T-helper 1 cell treated with Interleukin-12 subunit alpha and Interleukin-12 subunit beta and Interleukin-4 antibody, amounts not matched to agents 30 μg/mL and 1 μg/mL, for 36 hours (primary cell): ENCODE results near the gene TTLL10.
"Not testable (repeated sequence)": the region's sequence is repeated elsewhere in the genome, so short reads cannot be mapped to it uniquely, and the experiment has no call there.

Experiments
- H3K27ac Mint-ChIP-seq: one replicate; pipeline ENCODE4 v1.8.0; 2021; ENCODE audit warnings: mild to moderate bottlenecking, mixed read lengths
- H3K27me3 Mint-ChIP-seq: one replicate; pipeline ENCODE4 v1.8.0; 2021; ENCODE audit warnings: low read depth, mixed read lengths
- H3K36me3 Mint-ChIP-seq: one replicate; pipeline ENCODE4 v1.8.0; 2021; ENCODE audit warnings: low read depth, mixed read lengths
- H3K4me1 Mint-ChIP-seq: one replicate; pipeline ENCODE4 v1.8.0; 2021; ENCODE audit warnings: low read depth, mixed read lengths
- H3K4me3 Mint-ChIP-seq: one replicate; pipeline ENCODE4 v1.8.0; 2021; ENCODE audit warnings: mild to moderate bottlenecking, moderate library complexity, mixed read lengths
- H3K9me3 Mint-ChIP-seq: one replicate; pipeline ENCODE4 v1.8.0; 2021; ENCODE audit warnings: mixed read lengths

TTLL10 gene

GRCh38 chr1:1146596-1146995 lies 27.1 kb upstream of the TTLL10 start:
- Mint-ChIP-seq H3K27ac (peak overlapping the region; percentile 45), H3K4me3 (no peak overlapping the region), H3K36me3 (no peaks in the 10 kb centered on the region), H3K27me3 (no peaks in the 10 kb centered on the region), H3K9me3 (no peaks in the 10 kb centered on the region), H3K4me1 (peaks cover 9% of the 10 kb centered on the region)

- H3K27me3 Mint-ChIP-seq = no peaks in the 10 kb centered on the region
- H3K27ac Mint-ChIP-seq = no peak overlapping the region
- peaks cover 7% of the 10 kb centered on the region for H3K36me3 Mint-ChIP-seq
- peaks cover 8% of the 10 kb centered on the region for H3K4me1 Mint-ChIP-seq
- H3K4me3 Mint-ChIP-seq = no peak overlapping the region
- H3K9me3 Mint-ChIP-seq = peaks cover 10% of the 10 kb centered on the region
Measured at GRCh38 chr1:1148061-1148460, 25.6 kb upstream of the TTLL10 start.

GRCh38 chr1:1148569-1148968 lies 25.1 kb upstream of the TTLL10 start:
- no peaks in the 10 kb centered on the region for H3K27me3 Mint-ChIP-seq

GRCh38 chr1:1149416-1149815 lies 24.3 kb upstream of the TTLL10 start:
- H3K36me3 Mint-ChIP-seq = peaks cover 13% of the 10 kb centered on the region
- H3K27me3 Mint-ChIP-seq = no peaks in the 10 kb centered on the region
- no peak overlapping the region for H3K4me3 Mint-ChIP-seq
- H3K9me3 Mint-ChIP-seq = peaks cover 22% of the 10 kb centered on the region
- peaks cover 5% of the 10 kb centered on the region for H3K4me1 Mint-ChIP-seq
- H3K27ac Mint-ChIP-seq = no peak overlapping the region

More at GRCh38 chr1:1148569-1148968, 25.1 kb upstream of the TTLL10 start:
- no peak overlapping the region for H3K27ac Mint-ChIP-seq
- peaks cover 15% of the 10 kb centered on the region for H3K9me3 Mint-ChIP-seq
- peaks cover 7% of the 10 kb centered on the region for H3K4me1 Mint-ChIP-seq
- H3K36me3 Mint-ChIP-seq = peaks cover 11% of the 10 kb centered on the region
- H3K4me3 Mint-ChIP-seq = no peak overlapping the region

GRCh38 chr1:1150100-1150499 lies 23.6 kb upstream of the TTLL10 start:
- H3K27ac Mint-ChIP-seq = no peak overlapping the region
- H3K36me3 Mint-ChIP-seq = peaks cover 13% of the 10 kb centered on the region
- H3K9me3 Mint-ChIP-seq = peaks cover 23% of the 10 kb centered on the region

GRCh38 chr1:1151306-1151705 lies 22.4 kb upstream of the TTLL10 start:
- no peak overlapping the region for H3K27ac Mint-ChIP-seq
- peaks cover 13% of the 10 kb centered on the region for H3K36me3 Mint-ChIP-seq
- peaks cover 6% of the 10 kb centered on the region for H3K4me1 Mint-ChIP-seq
- H3K4me3 Mint-ChIP-seq = no peak overlapping the region
- peaks cover 26% of the 10 kb centered on the region for H3K9me3 Mint-ChIP-seq
- no peaks in the 10 kb centered on the region for H3K27me3 Mint-ChIP-seq

More at GRCh38 chr1:1150100-1150499, 23.6 kb upstream of the TTLL10 start:
- Mint-ChIP-seq H3K4me1 (peaks cover 5% of the 10 kb centered on the region), H3K27me3 (no peaks in the 10 kb centered on the region), H3K4me3 (no peak overlapping the region)

- Mint-ChIP-seq H3K9me3 (peaks cover 26% of the 10 kb centered on the region), H3K27ac (peak overlapping the region; percentile 70), H3K36me3 (peaks cover 13% of the 10 kb centered on the region)
- not testable (repeated sequence) for H3K27me3 Mint-ChIP-seq, H3K4me1 Mint-ChIP-seq, H3K4me3 Mint-ChIP-seq
Measured at GRCh38 chr1:1152431-1152830, 21.2 kb upstream of the TTLL10 start.

- not testable (repeated sequence) for H3K4me1 Mint-ChIP-seq, H3K27me3 Mint-ChIP-seq, H3K4me3 Mint-ChIP-seq
- peak overlapping the region; percentile 31 for H3K27ac Mint-ChIP-seq
- H3K9me3 Mint-ChIP-seq = peaks cover 26% of the 10 kb centered on the region
- H3K36me3 Mint-ChIP-seq = peaks cover 13% of the 10 kb centered on the region
Measured at GRCh38 chr1:1153215-1153614, 20.5 kb upstream of the TTLL10 start.

GRCh38 chr1:1153874-1154273 lies 19.8 kb upstream of the TTLL10 start:
- Mint-ChIP-seq H3K9me3 (peaks cover 26% of the 10 kb centered on the region), H3K36me3 (peaks cover 13% of the 10 kb centered on the region), H3K27ac (no peak overlapping the region), H3K4me3 (no peak overlapping the region), H3K27me3 (no peaks in the 10 kb centered on the region), H3K4me1 (peaks cover 6% of the 10 kb centered on the region)

GRCh38 chr1:1155258-1155657 lies 18.4 kb upstream of the TTLL10 start:
- H3K36me3 Mint-ChIP-seq = peaks cover 13% of the 10 kb centered on the region
- peaks cover 6% of the 10 kb centered on the region for H3K4me1 Mint-ChIP-seq
- peak overlapping the region; percentile 52 for H3K27ac Mint-ChIP-seq
- H3K27me3 Mint-ChIP-seq = no peaks in the 10 kb centered on the region
- H3K4me3 Mint-ChIP-seq = no peak overlapping the region
- H3K9me3 Mint-ChIP-seq = peaks cover 26% of the 10 kb centered on the region

GRCh38 chr1:1156140-1157032 lies 17.3 kb upstream of the TTLL10 start:
- Mint-ChIP-seq H3K27ac (peak overlapping the region; percentile 80), H3K9me3 (peaks cover 26% of the 10 kb centered on the region), H3K4me3 (peak overlapping the region; percentile 53), H3K4me1 (peaks cover 6% of the 10 kb centered on the region), H3K36me3 (peaks cover 13% of the 10 kb centered on the region), H3K27me3 (no peaks in the 10 kb centered on the region)

GRCh38 chr1:1157033-1157365 lies 16.7 kb upstream of the TTLL10 start:
- peaks cover 13% of the 10 kb centered on the region for H3K36me3 Mint-ChIP-seq
- peak overlapping the region; percentile 53 for H3K4me3 Mint-ChIP-seq
- H3K27ac Mint-ChIP-seq = peak overlapping the region; percentile 52
- H3K4me1 Mint-ChIP-seq = peaks cover 6% of the 10 kb centered on the region
- no peaks in the 10 kb centered on the region for H3K27me3 Mint-ChIP-seq
- peaks cover 26% of the 10 kb centered on the region for H3K9me3 Mint-ChIP-seq

- H3K4me3 Mint-ChIP-seq = peak overlapping the region; percentile 42
- H3K27ac Mint-ChIP-seq = peak overlapping the region; percentile 76
- peaks cover 22% of the 10 kb centered on the region for H3K9me3 Mint-ChIP-seq
- peaks cover 6% of the 10 kb centered on the region for H3K4me1 Mint-ChIP-seq
- no peaks in the 10 kb centered on the region for H3K27me3 Mint-ChIP-seq
- peaks cover 11% of the 10 kb centered on the region for H3K36me3 Mint-ChIP-seq
Measured at GRCh38 chr1:1157426-1157913, 16.2 kb upstream of the TTLL10 start.

GRCh38 chr1:1157914-1158710 lies 15.6 kb upstream of the TTLL10 start:
- no peaks in the 10 kb centered on the region for H3K27me3 Mint-ChIP-seq
- no peak overlapping the region for H3K27ac Mint-ChIP-seq
- H3K4me3 Mint-ChIP-seq = no peak overlapping the region
- peaks cover 16% of the 10 kb centered on the region for H3K9me3 Mint-ChIP-seq
- peaks cover 6% of the 10 kb centered on the region for H3K4me1 Mint-ChIP-seq
- peaks cover 6% of the 10 kb centered on the region for H3K36me3 Mint-ChIP-seq
